Gastroesophageal sphincter (tissue), 3 donors: ENCODE data around the gene OXGR1.

Source experiments
- CTCF ChIP-seq, 4 experiments: fragments of 200-600 bp in 2 of 4; fragments of 450-650 bp in 2 of 4; sonication (generic) in 1 of 4; IDR thresholded peaks; one replicate each; pipeline ENCODE4 v1.5.1; 2017 to 2019; ENCODE audit warnings: antibody characterized with exemption in 4 of 4, mild to moderate bottlenecking in 2 of 4, moderate library complexity in 2 of 4
- POLR2A ChIP-seq, 2 donors: fragments of 450-650 bp; IDR thresholded peaks; one replicate each; pipeline ENCODE4 v1.6.1; 2017; ENCODE audit warnings: antibody characterized with exemption in 2 of 2, mild to moderate bottlenecking in 2 of 2, moderate library complexity in 1 of 2

GRCh38 chr13:97002581-97002980, 8.3 kb upstream of the OXGR1 start:
- TF ChIP-seq CTCF (IDR thresholded peaks at IDR 0.05) = no peak
- TF ChIP-seq POLR2A (IDR thresholded peaks at IDR 0.05) = no peak
